ENCODE measurements around the gene KCND3. TPM values are rescaled to one million over a fixed set of nuclear protein-coding genes. Genes with fewer than 3 reads are reported as not detected.
"Not testable (repeated sequence)": the region's sequence is repeated elsewhere in the genome, so short reads cannot be mapped to it uniquely, and the experiment has no call there.

KCND3 gene
- total RNA-seq, 4 donors from 2014 or later: 1.4 to 3.5 (median 3.0) TPM

- H3K27me3 ChIP-seq: no peaks in the 10 kb centered on the region
- H3K9me3 ChIP-seq: no peaks in the 10 kb centered on the region
- in situ Hi-C loops (cut with MboI; ENCODE audit: low pct_ligation_motif_present in 1 of 4, low pct_unique_long_range_greater_than_20kb in 1 of 4, low sequenced_read_pairs in 3 of 4): no loop called here
- H3K27ac ChIP-seq: no peak overlapping the region
- no peak for TF ChIP-seq POLR2AphosphoS5 (IDR thresholded peaks at IDR 0.05)
- no peak for DNase-seq
- intact Hi-C loops (cut with DNase I; ENCODE audit: low total_unique reads): no loop called here
- 72 to 86% methylated on average over 6 to 13 of the region's 13 CpGs for WGBS, 2 donors (ENCODE audit: low coverage in 1 of 2)
- no peaks in the 10 kb centered on the region for H3K4me1 ChIP-seq
- H3K36me3 ChIP-seq: no peaks in the 10 kb centered on the region
- no peak overlapping the region for H3K4me3 ChIP-seq
These were observed 188.2 kb downstream of the KCND3 start for GRCh38 chr1:111801071-111801850.

GRCh38 chr1:111799722-111800121 lies 189.7 kb downstream of the KCND3 start:
- not testable (repeated sequence) for H3K36me3 ChIP-seq, H3K27me3 ChIP-seq, H3K9me3 ChIP-seq, H3K4me1 ChIP-seq, DNase-seq, H3K27ac ChIP-seq, H3K4me3 ChIP-seq
- in situ Hi-C loops (cut with MboI; ENCODE audit: low pct_ligation_motif_present in 1 of 4, low pct_unique_long_range_greater_than_20kb in 1 of 4, low sequenced_read_pairs in 3 of 4): loop anchor here in 2 of 4 donors (25.0 kb wide), 2 partner anchors 538 to 562 kb away; partner anchors contain the start of gene CHI3L2 (in 1 of the 2)
- intact Hi-C loops (cut with DNase I; ENCODE audit: low total_unique reads): loop anchor here (10.0 kb wide), 1 partner anchor 555 kb away; no protein-coding TSS in a partner anchor
- 86 to 92% methylated on average over 3 to 14 of the region's 14 CpGs for WGBS, 2 donors (ENCODE audit: low coverage in 1 of 2)

GRCh38 chr1:111798580-111798979 lies 190.9 kb downstream of the KCND3 start:
- 88 to 100% methylated on average over 1 to 2 of the region's 2 CpGs for WGBS, 2 donors (ENCODE audit: low coverage in 1 of 2)
- no peak overlapping the region for H3K27ac ChIP-seq
- no peak overlapping the region for H3K4me3 ChIP-seq
- DNase-seq: no peak
- in situ Hi-C loops (cut with MboI; ENCODE audit: low pct_ligation_motif_present in 1 of 4, low pct_unique_long_range_greater_than_20kb in 1 of 4, low sequenced_read_pairs in 3 of 4) (loop anchor here in 2 of 4 donors (25.0 kb wide), 2 partner anchors 539 to 561 kb away; partner anchors contain the start of gene CHI3L2 (in 1 of the 2)), intact Hi-C loops (cut with DNase I; ENCODE audit: low total_unique reads) (loop anchor here (10.0 kb wide), 1 partner anchor 556 kb away; no protein-coding TSS in a partner anchor)
- no peaks in the 10 kb centered on the region for H3K9me3 ChIP-seq
- H3K27me3 ChIP-seq: no peaks in the 10 kb centered on the region
- H3K36me3 ChIP-seq: no peaks in the 10 kb centered on the region
- H3K4me1 ChIP-seq: no peaks in the 10 kb centered on the region
- TF ChIP-seq EP300 (IDR thresholded peaks at IDR 0.05; ENCODE audit: low read depth) (no peak), POLR2A (IDR thresholded peaks at IDR 0.05) (no peak), CTCF (IDR thresholded peaks at IDR 0.05) (no peak), POLR2AphosphoS5 (IDR thresholded peaks at IDR 0.05) (no peak)

GRCh38 chr1:111795401-111795800 lies 194.1 kb downstream of the KCND3 start:
- Histone ChIP-seq H3K4me3 (no peak overlapping the region), H3K27me3 (no peaks in the 10 kb centered on the region), H3K9me3 (no peaks in the 10 kb centered on the region), H3K4me1 (no peaks in the 10 kb centered on the region), H3K36me3 (no peaks in the 10 kb centered on the region), H3K27ac (no peak overlapping the region)
- WGBS, 2 donors (ENCODE audit: low coverage in 1 of 2): 71 to 88% methylated on average over 6 of the region's 6 CpGs
- in situ Hi-C loops (cut with MboI; ENCODE audit: low pct_ligation_motif_present in 1 of 4, low pct_unique_long_range_greater_than_20kb in 1 of 4, low sequenced_read_pairs in 3 of 4) (loop anchor here in 2 of 4 donors (25.0 kb wide), 2 partner anchors 542 to 558 kb away; partner anchors contain the start of gene CHI3L2 (in 1 of the 2)), intact Hi-C loops (cut with DNase I; ENCODE audit: low total_unique reads) (loop anchor here (10.0 kb wide), 1 partner anchor 559 kb away; no protein-coding TSS in a partner anchor)
- TF ChIP-seq CTCF (IDR thresholded peaks at IDR 0.05) (no peak), POLR2AphosphoS5 (IDR thresholded peaks at IDR 0.05) (no peak), POLR2A (IDR thresholded peaks at IDR 0.05) (no peak), EP300 (IDR thresholded peaks at IDR 0.05; ENCODE audit: low read depth) (no peak)
- DNase-seq: no peak

- Histone ChIP-seq H3K4me3 (no peak overlapping the region), H3K27me3 (no peaks in the 10 kb centered on the region), H3K4me1 (no peaks in the 10 kb centered on the region), H3K27ac (no peak overlapping the region), H3K36me3 (no peaks in the 10 kb centered on the region), H3K9me3 (no peaks in the 10 kb centered on the region)
- DNase-seq: no peak
- in situ Hi-C loops (cut with MboI; ENCODE audit: low pct_ligation_motif_present in 1 of 4, low pct_unique_long_range_greater_than_20kb in 1 of 4, low sequenced_read_pairs in 3 of 4) (loop anchor here in 2 of 4 donors (25.0 kb wide), 2 partner anchors 543 to 557 kb away; partner anchors contain the start of gene CHI3L2 (in 1 of the 2)), intact Hi-C loops (cut with DNase I; ENCODE audit: low total_unique reads) (loop anchor here (10.0 kb wide), 1 partner anchor 561 kb away; no protein-coding TSS in a partner anchor)
- WGBS, 2 donors (ENCODE audit: low coverage in 1 of 2): 58% methylated on average over 2 of the region's 2 CpGs; no CpG with 5 or more reads in 1 of the 2 donors
- no peak for TF ChIP-seq POLR2AphosphoS5 (IDR thresholded peaks at IDR 0.05)
- TF ChIP-seq CTCF (IDR thresholded peaks at IDR 0.05): no peak
- no peak for TF ChIP-seq EP300 (IDR thresholded peaks at IDR 0.05; ENCODE audit: low read depth)
- TF ChIP-seq POLR2A (IDR thresholded peaks at IDR 0.05): no peak
These were observed 195.5 kb downstream of the KCND3 start for GRCh38 chr1:111793923-111794322.
